ENCODE data around the gene TPSG1.
"Not testable (repeated sequence)": the region's sequence is repeated elsewhere in the genome, so short reads cannot be mapped to it uniquely, and the experiment has no call there.

The TPSG1 gene

GRCh38 chr16:1272453-1273198, 47.6 kb upstream of the TPSG1 start:
- no peak overlapping the region for H3K4me3 ChIP-seq (ENCODE audit: insufficient read depth, low read length, poor library complexity, severe bottlenecking)
- H3K4me2 ChIP-seq (ENCODE audit: low read depth, low read length, poor library complexity, severe bottlenecking): peak overlapping the region; percentile 61
- no peaks in the 10 kb centered on the region for H4K20me1 ChIP-seq (ENCODE audit: low read depth, low read length)
- H3F3A ChIP-seq (ENCODE audit: insufficient read depth): peaks cover 5% of the 10 kb centered on the region; the same call in 1 of the 2 replicates
- H3K36me3 ChIP-seq (ENCODE audit: low read length): no peaks in the 10 kb centered on the region
- no peaks in the 10 kb centered on the region for H3K79me2 ChIP-seq (ENCODE audit: insufficient read depth, low read length)
- H3K9ac ChIP-seq (ENCODE audit: low read length): peak overlapping the region; percentile 37; the same call in 1 of the 2 replicates
- no peaks in the 10 kb centered on the region for H3K9me3 ChIP-seq (ENCODE audit: insufficient read depth, low read length)
- peak overlapping the region; percentile 77 for H3K27ac ChIP-seq (ENCODE audit: low read depth, low read length)
- TF ChIP-seq EZH2phosphoT487 (conservative IDR thresholded peaks at IDR 0.05; ENCODE audit: low read length) (no peak), CTCF (IDR thresholded peaks at IDR 0.05; ENCODE audit: insufficient read depth, low read length, poor library complexity, severe bottlenecking) (no peak)
- no peaks in the 10 kb centered on the region for H3K9me2 ChIP-seq (replicated peaks; ENCODE audit: insufficient read depth, low read length)
- H2AFZ ChIP-seq (ENCODE audit: low read depth, low read length, severe bottlenecking): peak overlapping the region; percentile 37
- no peaks in the 10 kb centered on the region for H3K27me3 ChIP-seq (ENCODE audit: low read length)

- not testable (repeated sequence) for H3K9me2 ChIP-seq (replicated peaks; ENCODE audit: insufficient read depth, low read length); H3K36me3 ChIP-seq (ENCODE audit: low read length); H3F3A ChIP-seq (ENCODE audit: insufficient read depth); H3K9me3 ChIP-seq (ENCODE audit: insufficient read depth, low read length); H3K4me3 ChIP-seq (ENCODE audit: insufficient read depth, low read length, poor library complexity, severe bottlenecking); H4K20me1 ChIP-seq (ENCODE audit: low read depth, low read length); H3K79me2 ChIP-seq (ENCODE audit: insufficient read depth, low read length); H3K27me3 ChIP-seq (ENCODE audit: low read length)
- H2AFZ ChIP-seq (ENCODE audit: low read depth, low read length, severe bottlenecking): peak overlapping the region; percentile 37
- peak overlapping the region; percentile 77 for H3K27ac ChIP-seq (ENCODE audit: low read depth, low read length)
- H3K4me2 ChIP-seq (ENCODE audit: low read depth, low read length, poor library complexity, severe bottlenecking): peak overlapping the region; percentile 61
- peak overlapping the region; percentile 37; the same call in 1 of the 2 replicates for H3K9ac ChIP-seq (ENCODE audit: low read length)
Observed at GRCh38 chr16:1271724-1272413, 46.8 kb upstream of the TPSG1 start.

GRCh38 chr16:1271380-1271723, 46.3 kb upstream of the TPSG1 start:
- H3K36me3 ChIP-seq (ENCODE audit: low read length): no peaks in the 10 kb centered on the region
- H3K79me2 ChIP-seq (ENCODE audit: insufficient read depth, low read length): no peaks in the 10 kb centered on the region
- no peaks in the 10 kb centered on the region for H3K27me3 ChIP-seq (ENCODE audit: low read length)
- no peak for TF ChIP-seq CTCF (IDR thresholded peaks at IDR 0.05; ENCODE audit: insufficient read depth, low read length, poor library complexity, severe bottlenecking)
- TF ChIP-seq EZH2phosphoT487 (conservative IDR thresholded peaks at IDR 0.05; ENCODE audit: low read length): no peak
- H4K20me1 ChIP-seq (ENCODE audit: low read depth, low read length): no peaks in the 10 kb centered on the region
- no peak overlapping the region for H3K4me2 ChIP-seq (ENCODE audit: low read depth, low read length, poor library complexity, severe bottlenecking)
- H3K4me3 ChIP-seq (ENCODE audit: insufficient read depth, low read length, poor library complexity, severe bottlenecking): no peak overlapping the region
- no peak overlapping the region for H3K9ac ChIP-seq (ENCODE audit: low read length)
- H3F3A ChIP-seq (ENCODE audit: insufficient read depth): peaks cover 5% of the 10 kb centered on the region; the same call in 1 of the 2 replicates
- H3K9me2 ChIP-seq (replicated peaks; ENCODE audit: insufficient read depth, low read length): no peaks in the 10 kb centered on the region
- H3K27ac ChIP-seq (ENCODE audit: low read depth, low read length): peak overlapping the region; percentile 30
- H3K9me3 ChIP-seq (ENCODE audit: insufficient read depth, low read length): no peaks in the 10 kb centered on the region
- no peak overlapping the region for H2AFZ ChIP-seq (ENCODE audit: low read depth, low read length, severe bottlenecking)

GRCh38 chr16:1269418-1269817, 44.4 kb upstream of the TPSG1 start:
- H3K36me3 ChIP-seq (ENCODE audit: low read length); H3K9me2 ChIP-seq (replicated peaks; ENCODE audit: insufficient read depth, low read length); H3K4me3 ChIP-seq (ENCODE audit: insufficient read depth, low read length, poor library complexity, severe bottlenecking); H4K20me1 ChIP-seq (ENCODE audit: low read depth, low read length); H3K9ac ChIP-seq (ENCODE audit: low read length); H3F3A ChIP-seq (ENCODE audit: insufficient read depth); H3K4me2 ChIP-seq (ENCODE audit: low read depth, low read length, poor library complexity, severe bottlenecking); H3K27ac ChIP-seq (ENCODE audit: low read depth, low read length); H2AFZ ChIP-seq (ENCODE audit: low read depth, low read length, severe bottlenecking); H3K9me3 ChIP-seq (ENCODE audit: insufficient read depth, low read length); H3K27me3 ChIP-seq (ENCODE audit: low read length); H3K79me2 ChIP-seq (ENCODE audit: insufficient read depth, low read length): not testable (repeated sequence)

Measured in SU-DHL-6 (cell line).